IMR-90 (cell line): ENCODE data around the gene DISP1.

Experiments
- CEBPB ChIP-seq: IDR thresholded peaks from 2 replicates; pipeline ENCODE4 v1.6.1; 2012; ENCODE audit warnings: low read depth, low read length, improper control_type of control experiment
- FOS ChIP-seq: fragments of 150-350 bp; IDR thresholded peaks from 2 replicates; pipeline ENCODE4 v1.6.1; 2016; ENCODE audit warnings: low read depth, low read length
- MAFK ChIP-seq: IDR thresholded peaks from 2 replicates; pipeline ENCODE4 v1.6.1; 2012; ENCODE audit warnings: low read depth, low read length, improper control_type of control experiment
- NFE2L2 ChIP-seq: fragments of 150-350 bp; IDR thresholded peaks from 2 replicates; pipeline ENCODE4 v1.6.1; 2016; ENCODE audit warnings: low read depth, mild to moderate bottlenecking, low read length
- POLR2A ChIP-seq: IDR thresholded peaks from 2 replicates; pipeline ENCODE4 v1.6.1; 2012; ENCODE audit warnings: mild to moderate bottlenecking, low read depth, low read length
- RCOR1 ChIP-seq: IDR thresholded peaks from 2 replicates; pipeline ENCODE4 v1.6.1; 2012; ENCODE audit warnings: mild to moderate bottlenecking, low read length, improper control_type of control experiment; ENCODE audit not compliant: insufficient replicate concordance
- SMC3 ChIP-seq: fragments of 150-350 bp; IDR thresholded peaks from 2 replicates; pipeline ENCODE4 v1.6.1; 2016; ENCODE audit warnings: low read depth, mild to moderate bottlenecking, antibody characterized with exemption, low read length, moderate library complexity
- TF ChIP-seq, protein P1 (sequence below): conservative IDR thresholded peaks from 2 replicates; pipeline ENCODE4 v1.5.1; 2012; ENCODE audit warnings: mild to moderate bottlenecking, low read depth, low read length, improper control_type of control experiment
- TF ChIP-seq, protein P2 (sequence below): fragments of 150-350 bp; IDR thresholded peaks from 2 replicates; pipeline ENCODE4 v1.6.1; 2017; ENCODE audit warnings: mild to moderate bottlenecking, antibody characterized with exemption, low read length, low read depth

DNA sequence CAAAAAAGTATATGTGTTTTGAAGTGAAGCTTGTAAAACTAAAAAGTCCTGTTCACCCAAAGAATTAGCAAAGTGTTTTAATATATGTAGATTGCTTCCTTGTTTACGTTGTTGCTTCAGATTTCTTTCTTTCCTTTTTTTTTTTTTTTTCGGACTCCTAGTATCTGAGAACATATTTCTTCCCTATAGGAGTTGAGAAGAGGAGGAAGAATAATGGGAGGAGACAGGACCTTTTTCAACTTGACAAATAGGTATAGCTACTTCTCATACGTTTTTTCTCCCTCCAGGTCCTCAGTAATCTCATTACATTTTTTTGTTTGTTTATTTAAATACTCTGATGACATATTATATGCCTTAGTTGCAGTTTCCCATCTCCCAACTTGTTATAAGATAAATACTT, 8.9 kb downstream of the DISP1 start:
- TF ChIP-seq, protein P1, sequence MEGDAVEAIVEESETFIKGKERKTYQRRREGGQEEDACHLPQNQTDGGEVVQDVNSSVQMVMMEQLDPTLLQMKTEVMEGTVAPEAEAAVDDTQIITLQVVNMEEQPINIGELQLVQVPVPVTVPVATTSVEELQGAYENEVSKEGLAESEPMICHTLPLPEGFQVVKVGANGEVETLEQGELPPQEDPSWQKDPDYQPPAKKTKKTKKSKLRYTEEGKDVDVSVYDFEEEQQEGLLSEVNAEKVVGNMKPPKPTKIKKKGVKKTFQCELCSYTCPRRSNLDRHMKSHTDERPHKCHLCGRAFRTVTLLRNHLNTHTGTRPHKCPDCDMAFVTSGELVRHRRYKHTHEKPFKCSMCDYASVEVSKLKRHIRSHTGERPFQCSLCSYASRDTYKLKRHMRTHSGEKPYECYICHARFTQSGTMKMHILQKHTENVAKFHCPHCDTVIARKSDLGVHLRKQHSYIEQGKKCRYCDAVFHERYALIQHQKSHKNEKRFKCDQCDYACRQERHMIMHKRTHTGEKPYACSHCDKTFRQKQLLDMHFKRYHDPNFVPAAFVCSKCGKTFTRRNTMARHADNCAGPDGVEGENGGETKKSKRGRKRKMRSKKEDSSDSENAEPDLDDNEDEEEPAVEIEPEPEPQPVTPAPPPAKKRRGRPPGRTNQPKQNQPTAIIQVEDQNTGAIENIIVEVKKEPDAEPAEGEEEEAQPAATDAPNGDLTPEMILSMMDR: no peak
- no peak for TF ChIP-seq POLR2A
- no peak for TF ChIP-seq NFE2L2
- no peak for TF ChIP-seq MAFK
- TF ChIP-seq, protein P2, sequence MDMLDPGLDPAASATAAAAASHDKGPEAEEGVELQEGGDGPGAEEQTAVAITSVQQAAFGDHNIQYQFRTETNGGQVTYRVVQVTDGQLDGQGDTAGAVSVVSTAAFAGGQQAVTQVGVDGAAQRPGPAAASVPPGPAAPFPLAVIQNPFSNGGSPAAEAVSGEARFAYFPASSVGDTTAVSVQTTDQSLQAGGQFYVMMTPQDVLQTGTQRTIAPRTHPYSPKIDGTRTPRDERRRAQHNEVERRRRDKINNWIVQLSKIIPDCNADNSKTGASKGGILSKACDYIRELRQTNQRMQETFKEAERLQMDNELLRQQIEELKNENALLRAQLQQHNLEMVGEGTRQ: no peak
- TF ChIP-seq FOS: no peak
- no peak for TF ChIP-seq CEBPB
- TF ChIP-seq RCOR1: no peak
- TF ChIP-seq SMC3: no peak
